Measurements from ENCODE around the gene RNASEH1. TPM values are rescaled to one million over a fixed set of nuclear protein-coding genes. Genes with fewer than 3 reads are reported as not detected.

The RNASEH1 gene
- total and polyA plus RNA-seq, 2 of the 13 experiments (the other 11 are each of a cell fraction or from before 2014, with no cell fraction given), result 14.5 to 57.4 TPM

DNA sequence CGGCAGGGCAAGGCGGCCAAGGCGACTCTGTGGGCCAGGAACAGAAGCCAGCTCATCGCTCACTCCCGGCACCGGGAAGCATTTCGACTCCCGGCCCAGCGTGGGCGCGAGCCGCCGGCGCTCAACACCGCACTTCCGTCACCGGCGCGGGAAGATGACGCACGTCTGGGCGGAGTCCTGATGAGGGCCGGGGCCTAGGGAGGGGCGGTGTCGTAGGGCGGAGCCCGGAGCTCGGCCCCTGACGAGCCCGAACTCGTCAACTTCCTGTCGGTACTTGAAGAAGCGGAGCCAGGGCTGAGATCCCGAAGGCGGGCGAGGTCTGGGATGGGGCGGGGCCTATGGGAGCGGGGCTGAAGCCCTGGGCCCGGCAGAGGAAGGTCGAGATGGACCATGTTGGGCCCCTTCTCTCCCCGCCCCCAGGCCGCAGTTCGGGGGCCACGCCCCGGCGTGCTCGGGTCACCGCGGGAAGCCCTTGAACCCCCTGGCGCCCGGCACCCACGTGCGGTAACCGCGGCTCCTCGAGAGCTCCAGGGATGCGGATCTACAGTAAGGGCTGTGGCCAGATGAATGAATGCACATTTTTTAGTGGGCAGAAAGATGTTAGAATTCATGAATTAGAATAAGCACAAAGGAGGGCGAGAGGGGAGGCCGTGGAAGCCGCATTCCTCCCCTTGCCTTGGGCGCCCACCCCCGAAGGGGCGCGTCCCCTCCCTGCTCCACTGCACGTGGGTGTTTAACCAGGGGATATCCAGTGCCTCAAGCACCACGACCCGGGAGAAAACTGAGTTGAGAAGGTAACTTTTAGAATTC is at the start of gene RNASEH1 (continued):
- TF ChIP-seq, protein P1, sequence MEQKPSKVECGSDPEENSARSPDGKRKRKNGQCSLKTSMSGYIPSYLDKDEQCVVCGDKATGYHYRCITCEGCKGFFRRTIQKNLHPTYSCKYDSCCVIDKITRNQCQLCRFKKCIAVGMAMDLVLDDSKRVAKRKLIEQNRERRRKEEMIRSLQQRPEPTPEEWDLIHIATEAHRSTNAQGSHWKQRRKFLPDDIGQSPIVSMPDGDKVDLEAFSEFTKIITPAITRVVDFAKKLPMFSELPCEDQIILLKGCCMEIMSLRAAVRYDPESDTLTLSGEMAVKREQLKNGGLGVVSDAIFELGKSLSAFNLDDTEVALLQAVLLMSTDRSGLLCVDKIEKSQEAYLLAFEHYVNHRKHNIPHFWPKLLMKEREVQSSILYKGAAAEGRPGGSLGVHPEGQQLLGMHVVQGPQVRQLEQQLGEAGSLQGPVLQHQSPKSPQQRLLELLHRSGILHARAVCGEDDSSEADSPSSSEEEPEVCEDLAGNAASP (CRISPR knock-in tag; IDR thresholded peaks at IDR 0.05; ENCODE audit: borderline replicate concordance), result peak; percentile 87
- TF ChIP-seq, protein P2, sequence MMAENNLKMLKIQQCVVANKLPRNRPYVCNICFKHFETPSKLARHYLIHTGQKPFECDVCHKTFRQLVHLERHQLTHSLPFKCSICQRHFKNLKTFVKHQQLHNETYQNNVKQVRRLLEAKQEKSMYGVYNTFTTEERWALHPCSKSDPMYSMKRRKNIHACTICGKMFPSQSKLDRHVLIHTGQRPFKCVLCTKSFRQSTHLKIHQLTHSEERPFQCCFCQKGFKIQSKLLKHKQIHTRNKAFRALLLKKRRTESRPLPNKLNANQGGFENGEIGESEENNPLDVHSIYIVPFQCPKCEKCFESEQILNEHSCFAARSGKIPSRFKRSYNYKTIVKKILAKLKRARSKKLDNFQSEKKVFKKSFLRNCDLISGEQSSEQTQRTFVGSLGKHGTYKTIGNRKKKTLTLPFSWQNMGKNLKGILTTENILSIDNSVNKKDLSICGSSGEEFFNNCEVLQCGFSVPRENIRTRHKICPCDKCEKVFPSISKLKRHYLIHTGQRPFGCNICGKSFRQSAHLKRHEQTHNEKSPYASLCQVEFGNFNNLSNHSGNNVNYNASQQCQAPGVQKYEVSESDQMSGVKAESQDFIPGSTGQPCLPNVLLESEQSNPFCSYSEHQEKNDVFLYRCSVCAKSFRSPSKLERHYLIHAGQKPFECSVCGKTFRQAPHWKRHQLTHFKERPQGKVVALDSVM (CRISPR knock-in tag; IDR thresholded peaks at IDR 0.05), result peak; percentile 72
- peak; percentile 97 for TF ChIP-seq ZC3H13 (CRISPR knock-in tag; IDR thresholded peaks at IDR 0.05)
- peak; percentile 100 for TF ChIP-seq SAP130 (CRISPR knock-in tag; IDR thresholded peaks at IDR 0.05; ENCODE audit: low read depth)
- peak; percentile 77 for TF ChIP-seq HCFC1 (IDR thresholded peaks at IDR 0.05; ENCODE audit: low read depth, low read length)
- TF ChIP-seq KAT7 (CRISPR knock-in tag; IDR thresholded peaks at IDR 0.05; ENCODE audit: borderline replicate concordance), result peak; percentile 85; the same call in 1 of the 2 replicates
- peak; percentile 88; the same call in 1 of the 2 replicates for TF ChIP-seq PRMT3 (CRISPR knock-in tag; IDR thresholded peaks at IDR 0.05; ENCODE audit: borderline replicate concordance, low read depth)
- peak; percentile 99 for TF ChIP-seq ZFY (CRISPR knock-in tag; IDR thresholded peaks at IDR 0.05)
- peak; percentile 75 for TF ChIP-seq ISL2 (CRISPR knock-in tag; IDR thresholded peaks at IDR 0.05)
- TF ChIP-seq ZNF883 (CRISPR knock-in tag; IDR thresholded peaks at IDR 0.05; ENCODE audit: not compliant biosample characterization), result peak; percentile 95
- peak; percentile 84 for TF ChIP-seq PHF5A (CRISPR knock-in tag; IDR thresholded peaks at IDR 0.05; ENCODE audit: low read depth, unreplicated experiment)
- TF ChIP-seq HOXA9 (CRISPR knock-in tag; IDR thresholded peaks at IDR 0.05; ENCODE audit: borderline replicate concordance), result 0 out of 2 replicates have a peak, but pooled peaks have one; percentile 83
- TF ChIP-seq NPAS2 (CRISPR knock-in tag; IDR thresholded peaks at IDR 0.05; ENCODE audit: borderline replicate concordance), result 0 out of 2 replicates have a peak, but pooled peaks have one; percentile 73
- peak; percentile 95 for TF ChIP-seq KLF9 (CRISPR knock-in tag; IDR thresholded peaks at IDR 0.05; ENCODE audit: low read depth)
- TF ChIP-seq, protein P3, sequence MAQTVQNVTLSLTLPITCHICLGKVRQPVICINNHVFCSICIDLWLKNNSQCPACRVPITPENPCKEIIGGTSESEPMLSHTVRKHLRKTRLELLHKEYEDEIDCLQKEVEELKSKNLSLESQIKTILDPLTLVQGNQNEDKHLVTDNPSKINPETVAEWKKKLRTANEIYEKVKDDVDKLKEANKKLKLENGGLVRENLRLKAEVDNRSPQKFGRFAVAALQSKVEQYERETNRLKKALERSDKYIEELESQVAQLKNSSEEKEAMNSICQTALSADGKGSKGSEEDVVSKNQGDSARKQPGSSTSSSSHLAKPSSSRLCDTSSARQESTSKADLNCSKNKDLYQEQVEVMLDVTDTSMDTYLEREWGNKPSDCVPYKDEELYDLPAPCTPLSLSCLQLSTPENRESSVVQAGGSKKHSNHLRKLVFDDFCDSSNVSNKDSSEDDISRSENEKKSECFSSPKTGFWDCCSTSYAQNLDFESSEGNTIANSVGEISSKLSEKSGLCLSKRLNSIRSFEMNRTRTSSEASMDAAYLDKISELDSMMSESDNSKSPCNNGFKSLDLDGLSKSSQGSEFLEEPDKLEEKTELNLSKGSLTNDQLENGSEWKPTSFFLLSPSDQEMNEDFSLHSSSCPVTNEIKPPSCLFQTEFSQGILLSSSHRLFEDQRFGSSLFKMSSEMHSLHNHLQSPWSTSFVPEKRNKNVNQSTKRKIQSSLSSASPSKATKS (CRISPR knock-in tag; IDR thresholded peaks at IDR 0.05), result 0 out of 2 replicates have a peak, but pooled peaks have one; percentile 85
- TF ChIP-seq MIXL1 (CRISPR knock-in tag; IDR thresholded peaks at IDR 0.05), result 0 out of 2 replicates have a peak, but pooled peaks have one; percentile 37
- TF ChIP-seq EP300 (IDR thresholded peaks at IDR 0.05; ENCODE audit: low read depth in 2 of 2, low read length in 2 of 2), result peak in 1 of 2 experiments; percentile 39; a peak in 2 of 4 replicates
- TF ChIP-seq EP300 (CRISPR knock-in tag; IDR thresholded peaks at IDR 0.05; ENCODE audit: borderline replicate concordance), result peak; percentile 62; the same call in 1 of the 2 replicates
- peak; percentile 90 for TF ChIP-seq TARDBP (CRISPR knock-in tag; IDR thresholded peaks at IDR 0.05)
- no peak for TF ChIP-seq PLRG1 (conservative IDR thresholded peaks at IDR 0.05)
- TF ChIP-seq, protein P4, sequence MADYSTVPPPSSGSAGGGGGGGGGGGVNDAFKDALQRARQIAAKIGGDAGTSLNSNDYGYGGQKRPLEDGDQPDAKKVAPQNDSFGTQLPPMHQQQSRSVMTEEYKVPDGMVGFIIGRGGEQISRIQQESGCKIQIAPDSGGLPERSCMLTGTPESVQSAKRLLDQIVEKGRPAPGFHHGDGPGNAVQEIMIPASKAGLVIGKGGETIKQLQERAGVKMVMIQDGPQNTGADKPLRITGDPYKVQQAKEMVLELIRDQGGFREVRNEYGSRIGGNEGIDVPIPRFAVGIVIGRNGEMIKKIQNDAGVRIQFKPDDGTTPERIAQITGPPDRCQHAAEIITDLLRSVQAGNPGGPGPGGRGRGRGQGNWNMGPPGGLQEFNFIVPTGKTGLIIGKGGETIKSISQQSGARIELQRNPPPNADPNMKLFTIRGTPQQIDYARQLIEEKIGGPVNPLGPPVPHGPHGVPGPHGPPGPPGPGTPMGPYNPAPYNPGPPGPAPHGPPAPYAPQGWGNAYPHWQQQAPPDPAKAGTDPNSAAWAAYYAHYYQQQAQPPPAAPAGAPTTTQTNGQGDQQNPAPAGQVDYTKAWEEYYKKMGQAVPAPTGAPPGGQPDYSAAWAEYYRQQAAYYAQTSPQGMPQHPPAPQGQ (CRISPR knock-in tag; IDR thresholded peaks at IDR 0.05; ENCODE audit: borderline replicate concordance), result no peak

All from HepG2 (cell line).